Measurements from ENCODE around the gene RUNX3.

RUNX3 gene

DNA sequence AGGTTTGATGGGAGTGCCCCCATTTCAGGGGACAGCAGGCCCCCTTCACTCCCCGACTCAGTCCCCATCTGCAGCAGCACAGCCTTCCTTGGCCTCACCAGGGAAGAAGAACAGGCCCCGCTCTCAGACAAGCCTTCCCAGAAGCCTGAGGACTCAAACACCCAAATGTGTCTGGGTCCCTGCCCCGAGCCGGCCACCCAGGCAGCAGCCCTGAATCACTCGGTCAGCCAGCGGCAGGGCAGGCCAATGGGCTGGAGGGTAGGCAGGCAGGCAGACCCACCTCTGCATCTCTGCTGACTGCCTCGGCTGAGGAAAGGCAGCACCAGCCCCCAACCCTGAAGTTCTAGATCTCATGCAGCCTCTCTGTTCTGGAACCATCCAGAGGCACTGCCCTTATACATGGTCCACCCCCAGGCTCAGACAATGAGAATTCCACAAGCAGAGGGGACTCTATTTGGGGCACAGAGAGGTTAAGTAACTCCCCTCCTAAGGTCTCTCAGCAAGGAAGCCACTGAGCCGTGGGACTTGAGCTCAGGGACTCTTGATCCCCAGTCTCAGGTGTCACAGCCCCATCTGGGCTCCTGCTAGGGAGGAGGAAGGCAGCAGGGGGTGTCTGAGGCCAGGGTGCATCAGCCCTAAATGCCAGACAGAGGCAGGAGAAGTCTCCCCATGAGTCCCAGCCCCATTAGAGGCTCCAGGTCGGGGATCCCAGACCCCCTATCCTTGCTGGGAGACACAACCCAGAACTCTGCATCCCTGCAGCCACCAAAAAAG is 33.2 kb upstream of the RUNX3 start:
- no peak for DNase-seq

DNA sequence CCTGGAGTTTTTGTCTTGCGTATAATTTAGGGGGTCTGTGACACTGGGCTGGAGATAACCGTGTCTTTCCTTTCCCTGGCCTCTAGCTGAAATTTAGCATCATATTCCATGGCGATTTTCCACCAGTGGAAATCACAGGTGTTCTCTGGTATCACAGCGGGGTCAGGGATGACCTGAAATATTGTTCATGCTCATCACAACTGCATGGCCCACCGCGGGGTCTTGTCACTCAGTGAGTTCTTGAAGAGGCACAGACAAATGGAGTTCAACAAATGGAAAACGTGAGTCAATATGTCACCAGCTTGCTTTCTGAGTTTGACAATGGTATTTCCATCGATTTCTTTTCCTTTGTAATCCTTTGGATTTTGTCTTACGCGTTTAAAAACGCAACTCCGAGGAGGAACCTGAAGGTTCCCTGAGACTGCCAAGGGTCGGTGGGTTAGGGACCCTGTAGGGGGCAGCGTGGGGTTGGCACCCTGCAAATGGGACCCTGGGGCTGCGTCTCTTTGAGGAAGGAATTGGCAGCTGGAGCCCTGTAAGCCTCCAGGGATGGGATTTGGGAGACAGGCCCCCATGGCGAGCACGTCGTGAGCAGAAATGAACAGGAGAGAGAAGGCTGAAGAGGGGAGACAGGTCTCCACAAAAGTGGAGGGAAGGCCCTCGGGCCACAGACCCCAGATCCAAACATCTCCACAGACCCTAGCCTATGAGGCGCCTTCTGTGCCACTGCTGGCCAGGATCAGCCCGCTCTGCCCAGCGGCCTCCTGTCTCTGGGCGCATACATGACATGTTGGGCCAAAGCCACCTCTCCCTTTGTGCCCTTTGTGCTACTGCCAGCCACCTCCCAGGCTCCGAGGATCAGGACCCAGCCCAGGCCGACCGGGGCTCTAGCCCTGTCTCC is 32.1 kb upstream of the RUNX3 start:
- DNase-seq: no peak

DNA sequence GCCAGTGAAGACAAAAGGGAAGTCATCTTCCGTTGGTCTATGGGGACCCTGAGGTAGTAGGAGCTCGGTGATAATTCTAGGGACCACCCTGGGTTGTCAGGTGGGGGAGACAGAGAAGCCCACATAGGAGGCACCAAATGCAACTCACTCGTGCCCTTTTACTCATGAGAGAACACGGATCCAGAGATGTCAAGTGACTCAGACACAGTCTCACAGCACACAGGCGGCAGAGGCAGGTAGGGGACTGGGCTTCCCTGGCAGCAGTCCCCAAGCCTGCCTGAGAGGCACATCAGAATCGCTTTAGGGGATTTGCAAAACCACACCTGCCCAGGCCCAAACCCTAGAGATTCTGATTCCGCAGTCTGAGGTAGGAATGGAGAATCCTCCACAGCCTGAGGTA is 31.3 kb upstream of the RUNX3 start:
- no peak for DNase-seq

DNA sequence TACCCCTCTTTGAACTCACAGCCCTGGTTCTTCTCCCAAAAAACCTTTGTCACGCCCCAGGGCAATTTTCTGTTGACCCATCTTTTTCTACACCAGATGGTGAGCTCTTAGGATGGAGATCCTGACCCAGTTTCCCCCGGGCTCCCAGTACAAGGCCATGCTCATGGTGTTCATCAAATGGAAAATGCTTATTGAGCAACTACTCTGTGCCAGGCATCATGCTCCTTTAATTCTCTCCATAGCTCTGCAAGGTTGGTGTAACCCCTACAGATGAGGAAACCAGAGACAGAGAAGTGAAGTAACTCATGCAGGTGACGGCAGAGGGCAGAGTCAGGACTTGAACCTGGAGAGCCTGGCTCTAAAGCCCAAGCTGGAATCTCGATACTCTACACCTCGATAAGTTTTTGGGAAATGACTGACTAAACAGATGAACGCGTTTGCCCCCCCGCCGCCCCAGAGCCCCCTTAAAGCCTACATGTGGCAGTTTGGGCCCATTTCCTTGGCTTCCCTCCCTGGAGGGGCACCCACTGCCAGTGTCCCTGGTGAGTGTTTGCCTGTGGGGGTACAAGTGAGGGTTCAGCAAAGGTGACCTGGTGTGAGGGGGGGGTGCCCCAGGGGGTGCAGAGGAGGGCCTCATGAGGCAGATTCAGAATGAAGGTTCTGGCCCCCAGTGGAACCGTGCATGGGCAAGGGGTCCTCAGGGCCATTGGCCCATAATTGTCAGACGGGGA is 30.2 kb upstream of the RUNX3 start:
- DNase-seq: no peak

DNA sequence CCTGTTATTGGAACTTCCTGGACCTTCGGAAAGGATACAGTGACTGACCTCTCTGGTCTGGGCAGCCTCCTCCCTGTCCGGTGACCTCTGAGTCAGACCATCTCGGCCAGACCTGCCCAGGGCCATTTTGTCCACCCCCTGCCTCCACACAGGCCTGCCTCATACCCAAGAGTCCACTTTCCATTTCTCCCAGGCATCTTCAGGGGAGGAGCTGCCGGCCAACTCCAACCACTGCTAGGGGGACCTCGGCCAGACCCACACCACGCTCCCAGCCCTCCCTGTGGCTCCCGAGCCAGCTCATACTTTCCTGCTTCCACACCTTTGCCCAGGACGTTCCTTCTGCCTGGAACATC is 29.5 kb upstream of the RUNX3 start:
- DNase-seq: no peak

DNA sequence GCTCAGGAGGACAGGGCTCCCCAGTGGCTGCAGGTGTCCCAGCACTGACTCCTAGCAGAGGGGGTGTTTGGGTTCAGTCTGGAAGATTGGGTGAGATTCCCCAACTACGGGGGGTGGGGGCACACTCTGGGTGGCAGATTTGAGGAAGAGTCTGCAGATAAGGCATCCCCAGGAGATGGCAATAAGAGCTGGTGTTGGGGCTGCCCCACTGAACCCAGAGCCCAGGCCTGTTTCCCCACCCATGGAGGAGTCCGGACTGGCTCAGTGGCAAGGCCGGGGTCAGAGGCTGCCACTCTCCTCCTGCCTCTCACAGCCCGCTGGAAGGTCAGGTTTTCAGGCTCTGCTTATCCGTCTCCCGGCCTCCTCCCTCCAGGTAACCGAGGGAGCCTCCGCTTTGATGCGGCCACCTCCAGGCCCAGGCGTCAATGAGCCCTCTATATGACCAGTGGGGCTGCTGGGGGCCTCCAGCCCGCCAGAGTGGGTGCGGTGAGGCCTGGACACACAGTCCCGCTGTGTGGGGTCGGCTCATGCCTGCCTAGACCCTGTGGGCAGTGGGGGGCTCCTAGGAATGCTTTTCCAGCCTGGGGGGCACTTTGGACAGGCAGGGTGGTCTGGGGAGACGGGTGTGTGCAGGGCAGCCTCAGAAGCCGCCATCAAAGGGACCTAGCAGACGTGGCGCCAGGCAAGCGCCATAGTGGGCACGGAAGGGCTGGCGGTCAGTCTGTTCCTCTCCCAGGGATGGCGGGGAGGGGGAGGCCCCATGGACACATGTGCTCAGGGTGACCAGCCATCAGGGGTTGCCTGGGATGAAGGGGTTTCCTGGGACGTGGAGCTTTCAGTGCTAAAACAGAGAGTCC is 28.9 kb upstream of the RUNX3 start:
- DNase-seq: no peak

DNA sequence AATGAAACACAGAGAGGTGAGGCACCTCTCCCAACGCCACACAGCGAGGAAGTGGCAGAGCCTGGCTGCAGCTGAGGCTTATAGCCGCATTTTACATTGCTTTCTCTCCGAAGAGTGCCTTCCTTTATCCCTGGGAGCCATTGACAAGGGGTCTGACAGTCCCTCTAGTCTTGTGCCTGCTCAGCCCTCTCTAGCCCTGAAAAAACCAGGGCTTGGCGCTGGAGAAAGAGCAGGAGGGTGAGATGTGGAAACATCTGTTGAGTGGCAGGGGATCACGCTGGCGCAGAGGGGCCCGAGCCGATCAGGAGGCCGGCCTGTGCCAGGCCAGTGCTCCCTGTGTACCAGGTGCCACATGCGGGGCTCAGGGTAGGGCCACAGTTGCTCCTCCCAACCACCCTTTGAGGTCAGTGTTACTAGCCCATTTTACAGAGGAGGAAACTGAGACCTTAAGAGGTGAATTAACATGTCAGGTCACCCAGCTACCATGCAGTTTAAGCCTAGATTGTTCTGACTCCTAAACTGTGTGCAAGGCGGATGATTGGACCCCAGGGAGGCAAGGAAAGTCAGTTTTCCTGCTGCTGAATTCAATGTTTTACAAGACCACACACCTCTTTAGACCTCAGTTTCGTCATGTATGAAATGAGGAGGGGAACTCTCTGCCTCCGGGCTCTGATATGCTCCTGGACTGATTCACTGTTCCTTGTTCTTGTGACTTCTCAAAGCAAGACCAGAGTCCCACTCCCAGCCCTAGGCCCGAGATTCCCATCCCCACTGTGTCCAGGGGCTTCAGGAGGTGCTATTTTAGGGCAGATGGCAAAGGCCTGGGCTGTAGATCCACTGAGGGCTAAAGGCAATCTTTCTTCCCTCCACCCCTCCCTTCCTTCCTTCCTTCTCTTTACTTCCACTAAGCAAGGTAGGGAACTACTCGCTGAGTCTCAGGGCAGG is 28.0 kb upstream of the RUNX3 start:
- no peak for DNase-seq

DNA sequence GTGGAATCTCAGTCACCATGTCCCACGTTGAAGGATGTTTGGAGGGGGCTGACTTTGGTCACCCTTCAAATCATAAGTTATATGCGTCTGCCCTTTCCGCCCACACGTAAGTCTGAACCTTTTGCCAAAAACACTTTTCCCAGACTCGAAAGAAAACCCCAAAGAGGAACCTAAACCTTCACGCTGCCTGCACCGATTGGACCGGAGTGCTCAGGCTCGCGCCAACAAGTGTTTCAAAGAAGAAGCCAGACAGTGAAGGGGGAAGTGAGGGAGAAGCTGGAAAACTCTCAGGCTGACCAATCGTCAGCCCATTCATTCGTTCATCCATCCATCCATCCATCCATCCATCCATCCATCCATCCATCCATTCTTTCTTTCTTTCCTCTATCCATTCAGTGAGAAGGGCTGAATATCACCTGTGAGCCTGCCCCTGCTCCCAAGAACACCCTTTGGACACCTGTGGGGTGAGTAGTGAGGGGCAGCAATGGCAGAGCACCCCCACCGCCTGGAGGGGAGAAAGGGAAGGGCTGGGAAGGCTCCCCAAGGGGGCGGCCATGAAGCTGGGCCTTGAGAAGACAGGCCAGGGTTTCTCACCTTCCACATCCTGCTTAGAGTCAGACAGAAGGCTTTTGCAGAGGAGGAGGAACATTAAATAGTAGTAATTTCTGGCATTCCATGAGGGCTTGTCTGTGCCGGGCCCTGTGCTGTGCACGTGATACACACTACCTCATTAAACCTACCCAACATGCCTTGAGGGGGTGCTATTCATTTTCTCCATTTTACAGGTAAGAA is 27.1 kb upstream of the RUNX3 start:
- DNase-seq: no peak

DNA sequence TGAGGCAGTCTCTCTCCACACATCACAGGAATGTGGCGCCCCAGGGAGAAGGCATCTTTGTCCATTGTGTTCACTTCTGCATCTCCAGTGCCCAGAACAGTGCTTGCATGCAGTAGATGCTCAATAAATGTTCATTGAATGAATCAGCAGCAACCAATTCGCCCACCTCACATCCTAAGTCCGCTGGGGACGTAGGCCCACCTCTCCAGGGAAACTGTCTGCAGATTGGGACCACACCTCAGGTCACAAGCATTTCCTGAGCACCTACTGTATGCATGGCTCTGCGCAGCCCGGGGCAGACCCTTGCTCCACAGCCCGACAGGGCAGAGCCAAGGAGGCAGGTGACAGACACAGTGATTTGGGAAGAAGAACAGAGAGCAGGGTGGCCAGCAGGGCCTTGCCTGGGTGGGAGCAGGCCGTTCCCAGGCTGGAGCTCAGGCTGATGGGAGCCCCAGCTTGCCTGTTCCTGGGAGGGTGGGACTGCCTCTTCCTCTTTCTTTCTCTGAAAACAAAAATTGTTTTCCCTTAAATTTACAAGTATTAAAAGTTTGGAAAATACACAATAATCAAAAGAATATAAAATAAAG is 25.8 kb upstream of the RUNX3 start:
- no peak for DNase-seq

DNA sequence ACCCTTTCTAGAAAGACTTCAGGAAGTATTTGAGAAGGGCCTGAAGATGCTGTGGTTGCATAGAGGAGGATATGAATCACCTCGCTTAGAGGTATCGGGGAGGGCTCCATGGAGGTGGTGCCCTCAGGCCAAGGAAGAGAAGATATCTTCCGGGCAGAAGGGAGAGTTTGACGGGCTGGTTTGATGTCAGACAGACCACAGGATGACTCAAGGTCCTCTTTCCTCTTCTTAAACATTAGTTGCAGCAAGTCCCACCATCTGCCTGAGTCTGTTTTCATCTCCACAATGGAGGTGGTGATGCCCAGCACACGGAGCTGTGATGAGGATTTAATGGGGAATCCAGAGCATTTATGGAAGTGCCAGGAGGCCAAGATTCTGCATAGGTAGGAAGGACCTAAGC is 25.1 kb upstream of the RUNX3 start:
- no peak for DNase-seq

DNA sequence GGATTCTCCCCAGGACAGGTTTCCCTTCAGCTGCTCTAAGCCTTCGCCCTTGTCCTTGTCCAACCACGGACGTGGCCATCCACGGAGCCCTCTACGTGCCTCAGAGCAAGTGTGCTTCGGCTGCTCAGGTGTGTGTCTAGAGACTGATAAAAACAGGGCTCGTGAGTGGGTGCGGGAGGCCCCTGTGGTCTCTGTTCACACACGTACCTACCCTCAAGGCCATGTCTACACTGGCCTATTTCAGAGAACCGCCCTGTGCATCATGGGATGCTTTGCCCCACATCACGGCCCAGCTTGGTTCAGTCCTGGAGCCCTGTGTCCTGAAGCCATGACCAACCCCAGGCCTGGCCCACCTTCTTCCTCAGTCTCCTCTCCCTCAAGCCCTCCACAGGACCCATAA is 24.6 kb upstream of the RUNX3 start:
- DNase-seq: no peak

DNA sequence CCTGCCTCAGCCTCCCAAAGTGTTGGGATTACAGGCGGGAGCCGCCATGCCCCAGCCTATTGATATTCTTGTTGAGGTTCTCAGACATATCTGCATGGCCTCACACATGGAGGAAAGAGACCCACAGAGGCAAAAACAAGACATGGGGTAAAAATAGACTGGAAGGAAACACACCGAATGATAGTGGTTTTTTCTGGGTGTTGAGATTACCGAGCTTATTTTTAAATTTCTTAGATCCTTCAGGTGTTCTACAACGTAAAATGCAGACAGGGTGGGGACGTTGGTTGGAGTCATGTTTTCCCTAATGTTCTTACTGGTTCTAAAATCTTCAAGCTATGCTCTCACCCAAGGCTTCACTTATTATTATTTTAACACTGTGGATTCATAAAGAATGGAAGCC is 23.9 kb upstream of the RUNX3 start:
- no peak for DNase-seq

DNA sequence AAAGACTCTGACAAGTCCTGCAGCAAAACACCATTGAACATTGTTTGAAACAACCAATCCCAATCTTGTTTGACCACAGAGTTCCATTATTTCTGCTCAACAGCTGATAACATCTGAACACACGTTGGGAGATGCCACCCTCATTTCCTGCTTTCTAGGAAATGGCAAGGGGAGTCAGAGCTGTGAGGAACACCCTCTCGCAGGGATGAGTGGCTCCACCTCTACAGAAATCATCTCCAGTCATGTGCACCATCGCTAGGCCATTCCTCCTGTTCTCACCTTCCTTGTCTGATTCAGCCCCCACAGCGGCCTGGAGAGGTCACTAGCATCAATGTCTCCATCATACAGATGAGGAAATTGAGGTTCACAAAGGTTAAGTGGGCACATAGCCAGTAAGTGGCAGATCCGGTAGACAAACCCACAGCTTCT is 22.4 kb upstream of the RUNX3 start:
- no peak for DNase-seq

DNA sequence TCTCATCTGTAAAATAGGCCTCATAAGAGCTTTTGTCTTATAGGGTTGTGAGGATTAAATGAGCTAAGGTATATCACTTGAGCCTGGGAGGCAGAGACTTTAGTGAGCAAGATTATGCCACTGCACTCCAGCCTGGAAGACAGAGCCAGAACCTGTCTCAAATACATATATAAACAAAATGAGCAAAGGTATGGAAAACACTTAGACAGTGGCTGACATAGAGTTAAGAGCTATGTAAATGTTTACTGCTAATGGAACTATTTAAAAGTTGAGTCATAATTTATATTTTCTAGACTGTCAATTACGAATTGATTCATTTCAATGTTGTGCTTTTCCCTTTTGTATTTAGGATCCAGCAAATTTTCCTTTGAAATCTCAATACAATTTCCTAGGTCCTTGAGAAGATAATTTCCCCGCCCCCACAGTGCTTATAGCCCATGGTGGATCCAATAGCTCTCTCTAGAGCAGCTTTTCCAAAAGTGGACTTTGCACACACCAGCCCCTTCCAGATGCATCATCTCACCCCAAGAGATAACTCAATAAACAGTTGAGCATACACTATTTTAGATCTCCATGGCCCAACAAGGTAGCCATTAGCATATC is 21.8 kb upstream of the RUNX3 start:
- DNase-seq: no peak

DNA sequence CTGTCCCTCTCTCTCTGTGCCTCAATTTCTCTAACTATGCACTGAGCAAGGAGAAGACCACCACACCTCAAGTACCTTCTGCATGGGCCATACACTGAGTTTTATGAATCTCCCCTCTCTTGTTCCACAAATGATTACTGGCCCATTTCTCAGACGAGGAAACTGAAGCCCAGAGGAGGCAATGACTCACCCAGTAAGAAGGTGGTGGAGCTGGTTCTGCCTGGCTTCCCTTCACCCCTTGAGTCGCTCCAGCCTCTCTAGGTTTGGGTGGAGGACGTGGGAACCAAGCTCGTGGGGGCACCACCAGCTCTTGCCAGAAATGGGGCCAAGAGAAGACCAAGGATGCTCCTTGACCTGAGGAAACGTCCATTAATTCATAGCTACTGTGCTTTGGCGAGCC is 21.3 kb upstream of the RUNX3 start:
- DNase-seq: no peak

DNA sequence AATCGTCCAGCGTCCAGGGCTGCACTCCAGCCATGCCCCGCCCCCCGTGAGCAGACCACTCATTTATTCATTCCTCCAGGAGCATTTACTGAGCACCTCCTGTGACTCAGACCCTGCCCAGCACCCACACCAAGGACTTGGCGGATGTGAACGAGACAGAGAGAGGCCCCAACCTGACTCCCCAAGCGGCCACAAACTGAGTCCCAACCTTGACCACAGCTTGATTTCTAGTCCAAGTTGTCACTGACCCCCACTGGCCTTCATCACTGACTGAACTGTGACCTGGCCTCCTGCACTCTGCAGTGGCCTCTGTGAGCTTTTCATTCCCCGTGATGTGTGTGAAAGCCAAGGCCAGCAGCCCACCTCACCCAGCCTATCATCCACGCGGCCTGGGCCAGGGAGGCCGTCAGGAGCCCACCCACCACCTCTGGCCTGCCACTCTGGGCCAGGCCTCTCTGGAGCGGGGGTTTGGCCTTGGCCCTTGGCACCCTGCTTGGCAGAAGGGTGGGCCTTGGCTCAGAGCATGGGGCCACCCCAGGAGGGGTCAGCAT is 19.3 kb upstream of the RUNX3 start:
- no peak for DNase-seq

DNA sequence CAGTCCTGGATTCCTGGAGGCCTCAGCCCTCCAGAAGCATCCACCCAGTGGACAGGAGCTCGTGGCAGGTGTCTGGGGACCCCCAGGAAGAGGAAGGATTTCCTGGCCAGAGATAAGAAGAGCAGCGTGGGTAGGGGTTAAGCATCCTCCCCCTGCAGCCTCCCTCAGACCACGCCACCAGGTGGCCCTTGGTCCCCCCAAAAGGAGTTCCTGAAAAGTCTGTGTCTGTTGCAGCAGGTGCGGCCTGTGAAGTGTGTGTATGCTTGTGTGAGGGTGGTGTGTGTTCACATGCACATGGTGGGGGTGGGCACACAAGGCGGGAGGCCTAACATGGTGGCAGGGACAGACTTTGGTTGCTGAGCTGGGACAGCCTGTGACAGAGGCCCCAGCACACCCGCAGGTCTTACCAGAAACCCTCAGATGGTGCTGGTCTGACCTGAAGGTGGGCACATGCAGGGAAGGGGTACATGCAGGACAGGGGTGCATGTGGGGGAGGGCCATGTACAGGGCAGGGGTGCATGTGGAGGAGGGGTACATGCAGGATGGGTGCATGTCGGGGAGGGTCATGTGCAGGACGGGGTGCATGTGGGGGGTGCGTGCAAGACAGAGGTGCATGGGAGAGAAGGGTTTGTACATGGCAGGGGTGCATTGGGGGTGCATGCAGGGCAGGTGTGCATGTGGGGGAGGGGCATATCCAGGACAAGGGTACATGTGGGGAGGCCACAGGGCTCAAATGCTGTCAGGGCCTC is 18.2 kb upstream of the RUNX3 start:
- no peak for DNase-seq

DNA sequence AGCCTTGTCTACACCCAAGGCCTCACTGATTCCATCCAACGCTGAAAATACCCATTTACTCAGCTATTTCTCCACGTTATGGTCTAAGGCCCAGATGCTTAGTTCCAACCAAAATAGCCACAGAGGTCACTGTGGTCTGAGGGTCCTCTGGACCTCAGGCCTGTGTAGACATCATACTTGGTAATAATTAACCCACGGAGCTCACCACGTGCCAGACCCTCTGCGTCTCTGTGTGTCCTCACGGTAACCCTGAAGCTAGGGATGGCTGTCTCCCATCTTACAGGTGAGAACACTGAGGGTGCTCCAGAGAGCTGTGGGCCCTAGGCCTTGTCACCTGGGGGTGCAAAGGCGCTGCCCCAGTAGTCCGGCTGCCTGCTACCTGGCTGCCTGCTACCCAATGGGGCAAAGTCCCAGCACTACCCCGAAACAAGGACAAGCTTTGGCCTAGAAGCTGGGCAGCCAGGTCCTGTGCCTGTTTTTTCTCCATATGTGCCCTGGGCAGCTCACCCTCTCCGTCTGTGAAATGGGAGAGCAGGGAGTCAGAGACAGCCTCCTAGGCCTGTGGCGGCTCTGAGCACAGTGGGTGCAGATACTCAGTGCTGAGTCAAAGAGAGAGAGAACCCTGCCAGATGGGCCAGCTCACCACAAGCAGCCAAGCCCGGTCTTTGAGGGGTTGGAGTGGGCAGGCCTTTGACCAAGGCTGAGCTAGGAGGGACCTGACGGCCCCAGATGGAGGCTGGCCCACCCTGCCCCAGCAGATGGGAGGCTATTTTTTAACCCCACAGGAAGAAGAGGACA is 17.0 kb upstream of the RUNX3 start:
- DNase-seq: no peak

All from NCI-H1930 (cell line).